GM21825 (cell line): ENCODE data around the gene ANP32B.
A peak's percentile ranks its signal among the peaks of the same experiment; 100 is the strongest.
"Not testable (repeated sequence)": the region's sequence is repeated elsewhere in the genome, so short reads cannot be mapped to it uniquely, and the experiment has no call there.

ENCODE experiments used
- ATAC-seq: cut with Tn5 transposase; IDR thresholded peaks from one replicate; pipeline ENCODE4 v1.9.1; 2021; ENCODE audit warnings: mild to moderate bottlenecking, moderate library complexity; ENCODE audit not compliant: unreplicated experiment

ANP32B gene

DNA sequence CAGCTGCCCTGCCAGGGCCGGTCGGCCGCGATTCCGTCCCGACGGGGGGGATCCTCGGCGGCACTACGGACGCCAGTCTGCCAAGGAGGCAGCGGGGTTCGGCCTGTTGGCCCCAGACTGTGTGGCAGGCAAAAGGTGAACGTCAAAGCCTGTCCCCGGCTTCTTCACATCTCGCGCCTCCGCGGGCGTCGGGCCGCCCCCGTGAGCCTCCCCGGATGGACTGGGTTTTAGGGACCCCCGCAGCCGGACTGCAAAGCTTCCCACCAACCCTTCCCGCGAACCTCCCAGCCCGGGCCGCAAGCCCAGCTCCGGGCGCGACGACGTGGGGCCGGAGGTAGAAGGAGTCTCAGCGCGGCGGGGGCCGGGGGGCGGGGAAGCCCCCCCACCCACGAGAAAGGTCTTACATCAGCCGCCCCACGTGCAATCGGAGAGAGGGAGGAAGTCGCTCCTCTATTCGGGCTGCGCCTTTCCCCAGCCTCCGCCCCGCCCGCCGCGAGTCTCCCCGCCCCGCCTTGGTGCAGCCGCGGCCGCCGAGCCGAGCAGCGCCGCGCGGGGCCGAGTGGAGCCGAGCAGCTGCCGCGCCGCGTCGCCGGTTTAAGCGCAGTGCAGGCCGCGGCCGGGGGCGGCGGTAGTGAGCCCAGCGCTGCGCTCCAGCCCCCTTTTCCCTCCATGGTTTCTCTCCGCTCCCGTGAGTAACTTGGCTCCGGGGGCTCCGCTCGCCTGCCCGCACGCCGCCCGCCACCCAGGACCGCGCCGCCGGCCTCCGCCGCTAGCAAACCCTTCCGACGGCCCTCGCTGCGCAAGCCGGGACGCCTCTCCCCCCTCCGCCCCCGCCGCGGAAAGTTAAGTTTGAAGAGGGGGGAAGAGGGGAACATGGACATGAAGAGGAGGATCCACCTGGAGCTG lies at the start of gene ANP32B:
TSS of gene ANP32B (plus strand) at position 659 of the 906 bp plus-strand sequence. CDS start at position 874, 215 bp downstream.
- peak; percentile 70 for ATAC-seq

DNA sequence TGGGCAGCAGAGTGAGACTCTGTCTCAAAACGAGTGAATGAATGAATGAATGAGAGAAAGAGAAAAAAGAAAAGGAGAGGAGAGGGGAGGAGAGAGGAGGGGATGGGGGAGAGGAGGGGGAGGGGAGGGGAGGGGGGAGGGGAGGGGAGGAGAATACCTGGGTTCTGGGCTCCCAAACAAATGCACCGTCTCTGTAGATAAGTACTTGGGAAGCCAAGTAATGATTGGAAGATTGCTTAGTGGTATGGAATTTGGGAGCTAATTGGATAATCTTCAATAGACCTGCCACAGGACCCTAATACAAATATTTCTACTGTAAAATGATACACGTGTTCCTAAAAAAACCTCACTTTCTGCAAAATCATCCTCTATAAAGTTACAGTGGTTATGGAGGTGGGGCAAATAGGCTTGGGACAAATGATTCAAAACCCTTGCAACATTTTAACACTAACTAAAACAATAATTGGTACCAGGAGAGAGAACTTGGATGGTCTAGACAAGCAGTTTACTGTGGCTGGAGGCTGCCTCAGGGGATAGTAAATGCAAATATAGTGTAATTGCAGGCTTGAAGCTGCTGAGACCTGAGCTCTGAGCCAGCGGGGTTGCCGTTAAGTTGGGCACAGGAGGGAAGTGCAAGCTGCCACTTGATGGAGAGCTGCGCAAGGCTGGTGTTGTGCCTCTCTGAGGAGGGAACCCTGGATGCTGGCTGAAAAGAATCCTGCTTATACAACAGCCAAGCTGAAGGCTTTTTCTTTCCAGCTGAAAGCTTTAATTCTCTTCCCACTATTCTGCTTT lies 48.6 kb upstream of the ANP32B start:
- no peak for ATAC-seq

DNA sequence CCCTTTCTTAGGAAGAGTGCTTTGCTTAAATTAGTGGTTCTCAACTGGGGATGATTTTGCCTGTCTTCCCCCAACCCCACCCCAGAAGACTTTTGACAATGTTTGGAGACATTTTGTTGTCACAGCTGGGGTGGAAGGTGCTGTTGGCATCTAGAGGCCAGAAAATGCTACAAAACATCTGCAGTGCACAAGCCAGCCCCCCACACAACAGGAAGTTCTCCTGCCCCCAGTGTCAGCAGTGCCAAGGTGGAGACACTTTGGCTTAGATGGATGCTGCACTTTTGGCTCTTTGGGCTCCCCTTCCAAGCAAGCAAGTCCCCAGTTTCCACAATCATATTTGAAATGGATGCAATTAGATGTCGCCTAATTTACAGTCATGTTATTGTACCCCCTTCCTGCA lies 47.9 kb upstream of the ANP32B start:
- no peak for ATAC-seq

DNA sequence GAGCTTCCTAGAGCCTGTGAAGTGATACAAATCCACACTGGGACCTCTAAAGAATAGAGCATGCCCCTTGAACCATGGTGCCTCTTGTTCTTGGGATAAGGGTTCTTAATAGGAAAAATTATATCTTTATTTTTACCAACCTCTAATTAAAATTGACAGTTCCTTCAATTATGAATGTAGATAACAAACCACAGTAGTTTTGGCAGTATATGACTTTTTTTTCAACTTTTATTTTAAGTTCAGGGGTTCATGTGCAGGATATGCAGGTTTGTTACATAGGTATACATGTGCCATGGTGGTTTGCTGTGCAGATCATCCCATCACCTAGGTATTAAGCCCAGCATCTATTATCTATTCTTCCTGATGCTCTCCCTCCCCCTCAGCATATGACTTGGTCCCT lies 46.1 kb upstream of the ANP32B start:
- ATAC-seq, result no peak

DNA sequence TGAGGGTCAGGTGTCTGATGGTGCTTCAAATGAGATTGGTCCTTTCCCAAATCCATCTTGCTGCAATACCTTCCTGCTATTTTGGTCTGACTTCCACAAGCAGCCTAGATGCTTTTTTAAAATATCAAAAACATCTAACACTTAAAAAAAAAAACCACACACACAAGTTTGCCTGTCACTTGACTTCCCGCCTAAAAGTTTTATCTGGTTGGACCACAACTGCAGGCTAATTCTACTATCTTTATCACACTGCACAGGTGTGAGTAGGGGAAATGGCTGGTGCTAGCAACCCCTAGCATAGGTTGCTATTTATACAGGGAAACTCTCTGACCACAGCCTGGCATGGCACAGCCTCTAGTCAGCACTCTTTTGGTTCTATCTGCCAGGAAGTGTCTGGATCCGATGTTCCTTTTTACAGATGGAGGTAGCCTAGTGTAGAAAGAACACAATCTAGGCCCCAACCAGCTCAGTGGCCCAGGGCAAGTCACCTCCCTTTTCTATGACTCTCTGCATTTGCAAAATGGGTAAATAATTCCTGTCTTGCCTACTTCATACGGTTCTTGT lies 45.0 kb upstream of the ANP32B start, which contains the start of gene HEMGN:
TSS of gene HEMGN (minus strand) at position 92 of the 564 bp plus-strand sequence. CDS start at position 56, 36 bp downstream.
- no peak for ATAC-seq

DNA sequence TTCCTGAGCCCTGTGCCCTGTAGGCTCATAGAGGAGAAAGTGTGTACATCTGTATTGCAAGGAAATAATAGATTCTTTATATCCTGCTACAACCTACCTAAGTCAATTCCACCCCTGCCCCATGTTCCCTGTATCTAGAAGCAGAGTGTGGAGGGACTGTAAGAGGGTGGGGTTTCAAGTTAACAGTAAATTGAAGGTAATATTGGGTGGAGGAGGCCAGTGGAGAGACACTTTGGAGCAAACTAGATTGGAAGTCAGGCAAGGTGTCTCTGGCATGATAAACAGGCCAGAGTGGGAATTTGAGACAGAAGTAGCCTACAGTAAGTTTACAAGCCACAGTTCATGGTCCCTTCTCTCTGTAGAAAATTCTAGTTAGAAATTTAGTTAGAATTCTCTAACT lies 42.9 kb upstream of the ANP32B start:
- ATAC-seq, result no peak

DNA sequence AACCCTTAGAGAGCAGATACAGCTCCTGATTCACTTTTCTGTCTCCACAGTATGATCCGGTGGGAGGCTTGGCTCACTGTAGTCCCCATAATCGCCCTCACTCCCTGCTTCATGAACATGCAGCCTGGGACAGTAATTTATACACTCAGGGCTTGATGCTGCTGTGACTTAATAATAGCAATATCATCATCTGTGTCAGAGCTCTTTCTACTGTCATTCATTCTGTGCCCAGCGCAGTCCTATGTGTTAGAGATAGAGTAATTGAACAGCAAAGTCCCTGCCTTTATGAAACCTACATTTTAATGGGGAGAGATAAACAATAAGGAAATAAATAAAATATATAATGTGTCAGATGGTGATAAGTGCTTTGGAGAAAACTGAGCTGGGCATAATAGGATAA lies 42.4 kb upstream of the ANP32B start:
- ATAC-seq, result no peak

DNA sequence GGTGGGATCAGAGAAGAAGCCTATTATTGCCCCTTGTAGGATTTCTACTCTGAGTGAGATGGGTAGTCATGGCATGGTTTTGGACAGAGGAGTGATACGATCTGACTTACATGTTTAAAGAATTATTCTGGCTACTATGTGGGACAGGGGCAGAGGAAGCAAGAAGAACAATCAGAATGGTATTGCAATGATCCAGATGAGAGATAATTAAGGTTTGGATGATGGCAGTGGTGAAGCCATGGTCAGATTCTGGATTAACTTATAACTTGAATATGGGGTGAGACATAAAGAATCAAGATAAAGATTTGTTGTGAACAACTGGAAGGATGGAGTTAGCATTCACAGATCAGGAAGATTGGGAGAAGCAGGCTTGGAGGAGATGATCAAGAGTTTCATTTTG lies 41.8 kb upstream of the ANP32B start:
- ATAC-seq, result no peak

DNA sequence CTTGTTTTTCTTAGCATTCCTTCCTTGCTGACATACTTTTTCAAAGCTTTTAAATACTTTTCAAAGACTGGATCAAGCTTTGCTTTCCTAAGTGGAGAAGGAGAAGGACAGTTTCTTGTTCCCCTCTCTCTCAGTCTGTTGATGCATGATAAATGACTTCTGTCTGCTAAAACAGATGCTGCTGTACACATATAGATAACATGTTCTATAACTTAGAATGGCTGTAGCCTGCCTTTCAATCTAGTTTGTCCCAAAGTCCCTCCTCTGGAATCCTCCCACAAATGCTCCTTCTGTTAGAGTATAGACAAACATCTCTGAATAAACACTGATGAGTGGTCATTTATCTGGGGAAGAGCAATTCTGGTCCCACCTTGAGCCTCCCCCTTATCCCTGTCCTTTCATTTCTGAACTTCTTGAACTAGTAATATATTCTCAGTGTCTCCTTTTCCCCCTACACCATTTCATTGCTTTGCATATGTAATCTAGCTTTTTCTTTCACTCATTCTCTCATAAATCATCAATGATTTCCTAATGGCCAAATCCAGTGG lies 39.8 kb upstream of the ANP32B start:
- ATAC-seq, result no peak

DNA sequence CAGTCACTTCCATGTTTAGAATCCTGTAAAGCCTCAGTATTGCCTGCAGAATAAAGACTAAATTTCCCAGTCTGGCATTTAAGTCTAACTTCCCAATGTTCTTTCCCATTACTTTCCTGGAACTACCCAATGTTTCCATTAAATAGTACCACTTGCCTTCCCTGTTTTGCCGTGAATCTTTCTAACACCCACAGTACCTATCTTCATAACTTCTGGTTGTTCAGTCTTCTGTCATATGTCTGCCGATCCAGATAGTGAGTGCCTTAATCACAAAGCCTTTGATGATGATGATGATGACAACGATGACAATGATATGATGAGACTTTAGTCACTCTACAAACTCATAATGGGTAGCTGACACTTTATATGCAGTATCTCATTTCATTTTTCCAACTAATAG lies 38.5 kb upstream of the ANP32B start:
- no peak for ATAC-seq

DNA sequence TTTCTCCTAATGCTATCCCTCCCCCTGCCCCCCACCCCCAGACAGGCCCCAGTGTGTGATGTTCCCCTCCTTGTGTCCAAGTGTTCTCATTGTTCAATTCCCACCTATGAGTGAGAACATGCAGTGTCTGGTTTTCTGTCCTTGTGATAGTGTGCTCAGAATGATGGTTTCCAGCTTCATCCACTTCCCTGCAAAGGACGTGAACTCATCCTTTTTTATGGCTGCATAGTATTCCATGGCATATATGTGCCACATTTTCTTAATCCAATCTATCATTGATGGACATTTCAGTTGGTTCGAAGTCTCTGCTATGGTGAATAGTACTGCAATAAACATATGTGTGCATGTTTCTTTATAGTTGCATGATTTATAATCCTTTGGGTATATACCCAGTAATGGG lies 37.7 kb upstream of the ANP32B start:
- not testable (repeated sequence) for ATAC-seq

DNA sequence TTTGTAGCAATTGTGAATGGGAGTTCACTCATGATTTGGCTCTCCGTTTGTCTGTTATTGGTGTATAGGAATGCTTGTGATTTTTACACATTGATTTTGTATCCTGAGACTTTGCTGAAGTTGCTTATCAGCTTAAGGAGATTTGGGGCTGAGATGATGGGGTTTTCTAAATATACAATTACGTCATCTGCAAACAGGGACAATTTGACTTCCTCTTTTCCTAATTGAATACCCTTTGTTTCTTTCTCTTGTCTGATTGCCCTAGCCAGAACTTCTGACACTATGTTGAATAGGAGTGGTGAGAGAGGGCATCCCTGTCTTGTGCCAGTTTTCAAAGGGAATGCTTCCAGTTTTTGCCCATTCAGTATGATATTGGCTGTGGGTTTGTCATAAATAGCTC lies 36.0 kb upstream of the ANP32B start:
- ATAC-seq, result not testable (repeated sequence)

DNA sequence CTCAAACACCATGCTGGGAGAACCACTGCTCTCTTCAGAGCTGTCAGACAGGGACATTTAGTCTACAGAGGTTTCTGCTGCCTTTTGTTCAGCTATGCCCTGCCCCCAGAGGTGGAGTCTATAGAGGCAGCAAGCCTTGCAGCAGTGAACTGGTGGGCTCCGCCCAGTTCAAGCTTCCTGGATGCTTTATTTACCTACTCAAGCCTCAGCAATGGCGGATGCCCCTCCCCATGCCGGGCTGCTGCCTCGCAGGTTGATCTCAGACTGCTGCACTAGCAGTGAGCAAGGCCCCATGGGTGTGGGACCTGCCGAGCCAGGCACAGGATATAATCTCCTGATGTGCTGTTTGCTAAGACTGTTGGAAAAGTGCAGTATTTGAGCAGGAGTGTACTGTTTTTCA lies 32.3 kb upstream of the ANP32B start:
- not testable (repeated sequence) for ATAC-seq

DNA sequence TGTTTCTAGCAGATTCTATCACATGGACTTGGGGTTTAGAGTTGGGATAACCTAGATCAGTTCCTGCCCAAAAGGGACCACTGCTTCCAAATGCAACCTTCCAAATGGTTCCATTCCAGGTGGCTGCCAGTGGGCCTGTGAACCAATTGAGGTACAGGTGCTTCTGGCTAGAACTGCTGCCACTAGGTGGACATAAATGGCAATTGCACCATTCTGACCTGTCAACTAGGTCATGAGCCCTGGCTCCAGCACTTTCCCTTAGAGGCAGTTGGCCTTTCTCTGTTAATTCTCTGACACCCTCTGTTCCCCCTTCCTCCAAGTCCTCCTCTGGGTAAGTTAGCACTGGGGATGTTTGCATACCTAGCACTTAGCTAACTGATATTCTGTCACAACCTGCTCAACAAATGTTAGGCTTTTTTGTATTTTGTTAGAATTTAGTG lies 28.6 kb upstream of the ANP32B start:
- no peak for ATAC-seq

DNA sequence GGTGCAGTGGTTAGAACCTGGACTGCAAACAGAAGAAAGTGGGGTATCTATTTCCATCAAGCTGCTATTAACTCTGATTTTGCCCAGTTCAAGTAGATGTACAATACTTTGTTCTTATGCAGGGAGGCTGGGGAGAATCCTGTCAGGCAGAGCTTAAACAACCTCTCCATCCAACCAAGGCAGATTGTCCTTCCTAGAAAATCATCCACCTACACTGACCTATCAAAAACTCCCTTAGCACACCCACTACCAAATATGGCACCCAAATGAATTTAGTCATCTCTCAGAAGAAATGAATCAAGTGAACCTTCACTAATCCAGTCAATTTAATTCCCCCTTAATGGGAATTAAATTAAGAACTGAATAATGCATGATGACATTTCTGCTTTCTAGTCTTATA lies 26.8 kb upstream of the ANP32B start:
- ATAC-seq, result no peak

DNA sequence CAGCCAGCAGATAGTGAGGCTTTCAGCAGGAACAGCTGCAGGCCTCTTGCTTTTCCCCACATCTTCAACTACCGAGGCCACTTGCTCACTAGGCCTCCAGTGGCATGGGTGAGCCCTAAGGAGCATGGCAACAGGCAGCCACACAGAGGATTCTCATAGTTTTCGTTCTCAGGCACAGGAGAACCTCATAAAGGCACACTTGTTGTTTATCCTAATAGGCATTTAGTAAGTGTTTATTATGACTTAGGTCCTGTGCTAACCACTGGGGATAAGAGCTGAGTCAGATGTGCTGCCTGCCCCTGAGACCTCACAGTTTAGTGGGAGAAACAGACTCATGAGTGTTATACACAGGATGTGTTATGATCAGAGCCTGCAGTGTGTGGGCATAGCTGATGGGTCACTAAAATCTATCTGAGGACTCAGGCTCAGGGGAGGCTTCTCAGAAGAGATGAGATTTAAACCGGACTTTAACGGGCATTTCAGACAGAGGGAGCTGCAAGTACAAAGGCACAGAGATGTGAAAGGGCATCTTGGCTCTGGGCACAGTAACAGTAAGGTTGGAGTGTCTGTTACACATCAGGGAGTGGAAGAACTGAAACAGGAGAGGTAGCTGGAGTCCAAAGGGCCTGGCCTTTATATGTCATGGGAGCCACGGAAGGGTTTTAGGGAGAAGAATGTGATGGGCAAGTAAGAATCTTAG lies 24.2 kb upstream of the ANP32B start:
- no peak for ATAC-seq

DNA sequence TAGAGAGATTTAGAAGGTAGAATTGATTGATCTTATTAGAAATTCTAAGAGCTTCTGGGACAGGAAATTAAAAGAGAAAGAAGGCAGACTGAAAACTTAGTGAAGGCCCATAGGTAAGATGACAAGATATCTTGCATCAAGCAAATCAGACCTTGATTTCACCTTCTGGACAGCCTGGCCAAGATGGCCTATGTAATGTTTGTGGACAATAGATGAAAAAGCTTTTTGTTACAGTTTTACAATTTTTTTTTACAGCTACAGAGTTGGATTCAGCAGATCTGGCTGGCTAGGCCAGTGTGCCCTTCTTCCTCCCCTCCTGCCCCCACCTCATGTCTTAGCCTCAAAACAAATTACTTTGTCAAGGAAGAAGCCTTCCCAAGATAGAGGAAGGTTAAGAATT lies 23.6 kb upstream of the ANP32B start:
- no peak for ATAC-seq

DNA sequence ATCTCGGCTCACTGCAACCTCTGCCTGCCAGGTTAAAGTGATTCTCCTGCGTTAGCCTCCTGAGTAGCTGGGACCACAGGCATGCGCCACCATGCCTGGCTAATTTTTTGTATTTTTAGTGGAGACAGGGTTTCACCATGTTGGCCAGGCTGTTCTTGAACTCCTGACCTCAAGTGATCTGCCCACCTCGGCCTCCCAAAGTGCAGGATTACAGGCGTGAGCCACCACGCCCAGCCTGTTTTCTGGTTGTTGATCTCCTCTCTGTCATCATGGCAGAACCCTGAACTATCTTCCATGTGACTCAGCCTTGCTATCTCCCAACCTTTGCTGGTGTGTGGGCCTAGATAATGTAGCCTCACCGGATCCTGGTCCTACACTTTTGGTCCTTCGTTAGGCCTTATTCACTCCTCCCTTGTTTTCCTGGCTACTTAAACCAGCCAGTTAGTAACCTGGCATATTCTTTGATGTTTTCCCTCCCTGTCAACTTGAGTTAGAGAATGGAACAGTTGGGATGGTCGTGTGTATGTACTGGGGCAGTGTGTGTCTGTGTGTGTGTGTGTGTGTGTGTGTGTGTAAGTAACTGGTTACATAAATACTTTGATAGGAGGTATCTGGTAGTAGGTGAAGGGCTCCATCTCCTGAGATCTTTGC lies 22.3 kb upstream of the ANP32B start:
- ATAC-seq, result not testable (repeated sequence)

DNA sequence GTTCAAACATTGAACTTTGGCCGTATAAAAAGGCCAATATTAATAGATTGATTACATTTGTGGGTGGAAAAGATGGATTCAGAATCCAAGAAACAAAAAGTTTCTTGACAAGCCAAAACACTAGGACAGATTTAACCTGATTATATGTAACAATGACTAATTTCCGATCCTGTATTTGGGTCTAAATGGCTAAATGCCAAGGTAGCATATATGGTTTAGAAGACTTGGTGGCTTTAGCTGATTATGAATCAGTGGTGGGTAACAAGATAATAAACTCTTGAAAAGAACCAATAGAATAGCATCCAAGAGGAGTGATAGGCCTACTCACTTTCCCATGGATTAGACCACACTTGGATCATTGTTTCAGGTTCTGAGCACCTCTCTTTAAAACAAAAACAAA lies 21.8 kb upstream of the ANP32B start:
- ATAC-seq, result no peak

DNA sequence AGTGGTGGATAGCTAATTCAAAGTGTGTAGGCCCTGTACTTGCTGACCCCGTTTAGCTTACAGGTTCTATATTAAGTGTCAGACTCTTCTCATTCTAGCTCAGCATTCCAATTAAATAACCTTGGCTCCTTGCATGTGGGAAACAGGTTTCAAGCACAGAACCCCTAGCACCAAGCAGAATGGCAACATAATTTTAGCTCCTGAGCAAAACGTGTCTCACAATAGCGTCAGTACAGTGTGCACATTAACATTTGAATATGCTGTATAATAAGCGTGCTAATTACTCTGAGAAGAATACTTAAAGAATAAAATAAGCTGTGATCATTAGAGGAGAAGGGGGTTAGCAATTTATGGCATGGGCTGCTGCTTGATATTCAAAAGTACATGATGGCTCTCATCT lies 21.0 kb upstream of the ANP32B start:
- ATAC-seq, result no peak
